COLO668 (cell line): ENCODE data around the gene PPIL6.

ENCODE experiments used
- DNase-seq: peaks from one replicate; lab custom pipeline; 2025; ENCODE audit not compliant: unreplicated experiment; lab: John Stamatoyannopoulos, UW

Gene PPIL6

DNA sequence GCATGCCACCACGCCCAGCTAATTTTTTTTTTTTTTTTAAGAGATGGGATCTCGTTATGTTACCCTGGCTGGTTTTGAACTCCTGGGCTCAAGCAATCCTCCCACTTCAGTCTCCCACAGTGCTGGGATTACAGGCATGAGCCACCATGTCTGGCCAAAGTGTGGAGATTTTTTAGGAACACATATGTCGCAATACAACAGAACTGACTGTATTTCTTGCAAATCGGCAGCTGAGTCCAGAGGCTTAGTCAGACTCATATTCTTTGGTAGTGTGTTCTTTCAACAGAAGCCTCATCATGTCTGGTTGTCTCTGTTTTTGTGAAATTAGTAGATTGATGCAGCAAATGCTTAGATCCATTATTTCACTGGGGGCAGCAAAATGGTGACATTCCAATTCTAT, 34.2 kb downstream of the PPIL6 start:
- no peak for DNase-seq

DNA sequence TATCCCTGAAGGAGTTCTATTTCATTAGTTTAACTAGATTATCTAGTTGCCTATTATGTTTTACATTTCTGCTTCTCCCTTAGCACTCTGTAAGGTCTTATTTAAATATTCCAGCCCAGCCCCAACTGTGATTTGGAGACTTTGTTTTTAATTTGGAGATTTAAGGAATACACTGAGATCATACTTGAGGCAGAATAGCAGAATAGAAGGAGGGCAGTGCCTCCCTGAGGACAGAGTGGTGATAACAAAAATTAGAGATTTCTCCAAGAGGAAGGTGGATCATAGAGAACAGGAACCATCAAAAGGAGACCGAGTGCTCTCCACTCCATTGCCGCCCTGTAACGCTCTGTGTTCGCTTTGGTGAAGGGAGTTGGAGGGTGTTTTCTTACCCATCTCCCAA, 43.4 kb downstream of the PPIL6 start:
- DNase-seq = no peak

DNA sequence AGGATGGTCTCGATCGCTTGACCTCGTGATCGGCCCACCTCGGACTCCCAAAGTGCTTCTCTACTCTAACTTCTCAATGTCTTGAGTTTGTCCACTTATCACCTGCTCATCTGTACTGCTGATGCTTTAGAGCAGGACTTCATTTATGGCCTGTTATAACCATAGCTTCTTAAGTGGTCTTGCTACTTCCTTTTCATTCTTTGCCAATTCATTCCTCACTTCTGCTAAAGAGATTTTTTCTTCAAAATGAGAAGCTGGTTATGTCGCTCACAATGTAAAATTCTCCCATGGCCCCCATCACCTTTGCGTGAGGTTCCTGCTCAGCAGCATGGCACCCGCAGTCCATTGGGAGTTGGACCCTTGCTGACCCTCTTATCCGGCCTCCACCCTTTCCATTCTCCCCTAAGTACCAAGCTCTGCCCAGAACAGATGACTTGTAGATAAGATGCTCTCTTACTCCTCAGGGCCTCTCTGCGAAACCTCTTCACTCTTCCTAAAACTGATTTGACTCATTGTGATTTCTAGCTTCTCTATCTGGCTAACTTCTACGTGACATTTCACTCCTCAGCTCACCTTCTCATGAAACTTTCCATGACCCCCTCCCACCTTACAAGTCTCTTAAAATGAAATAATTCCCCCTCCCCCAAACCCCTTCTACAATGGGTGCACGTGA, 44.2 kb downstream of the PPIL6 start:
- DNase-seq = no peak

DNA sequence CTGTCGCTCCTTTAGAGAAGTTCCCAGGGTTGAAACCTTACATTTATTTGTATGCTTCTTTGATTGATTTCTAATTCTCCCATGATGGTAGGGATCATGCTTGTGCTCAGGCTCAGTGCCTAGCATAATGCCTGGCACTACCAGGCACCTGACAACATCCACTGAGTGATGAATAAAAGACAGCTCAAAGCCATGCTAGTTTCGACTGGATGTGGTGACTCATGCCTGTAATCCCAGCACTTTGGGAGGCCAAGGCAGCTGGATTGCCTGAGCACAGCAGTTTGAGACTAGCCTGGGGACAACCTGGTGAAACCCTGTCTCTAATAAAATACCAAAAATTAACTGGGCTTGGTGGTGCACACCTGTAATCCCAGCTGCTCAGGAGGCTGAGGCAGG, 46.5 kb downstream of the PPIL6 start:
- DNase-seq = no peak

DNA sequence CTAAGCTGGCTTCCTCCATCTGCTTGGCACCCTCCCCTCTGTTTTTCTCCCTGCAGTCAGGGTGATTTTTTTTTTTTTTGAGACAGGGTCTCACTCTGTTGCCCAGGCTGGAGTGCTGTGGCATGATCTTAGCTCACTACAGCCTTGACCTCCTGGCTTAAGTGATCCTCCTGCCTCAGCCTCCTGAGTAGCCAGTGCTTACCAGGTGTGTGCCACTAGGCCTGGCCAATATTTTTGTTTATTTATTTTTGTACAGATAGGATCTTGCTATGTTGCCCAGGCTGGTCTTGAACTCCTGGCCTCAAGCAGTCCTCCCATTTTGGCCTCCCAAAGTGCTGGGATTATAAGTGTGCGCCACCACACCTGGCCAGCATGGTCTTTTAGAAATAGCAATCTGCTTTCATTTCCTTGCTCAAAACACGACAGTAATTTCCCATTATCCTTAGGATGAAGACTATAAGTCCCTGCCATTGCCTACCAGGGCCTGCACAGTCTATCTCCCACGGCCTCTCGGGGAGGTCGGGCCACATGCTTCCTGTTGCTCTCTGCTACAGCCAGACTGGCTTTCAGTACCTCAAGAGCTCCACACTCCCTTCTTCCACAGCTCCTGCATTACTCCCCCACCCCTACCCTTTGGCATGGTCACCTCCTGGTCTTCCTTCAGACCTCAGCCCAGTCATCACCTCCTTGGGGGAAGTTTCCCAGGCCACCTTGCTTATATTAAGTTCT, 47.1 kb downstream of the PPIL6 start:
- DNase-seq = no peak

DNA sequence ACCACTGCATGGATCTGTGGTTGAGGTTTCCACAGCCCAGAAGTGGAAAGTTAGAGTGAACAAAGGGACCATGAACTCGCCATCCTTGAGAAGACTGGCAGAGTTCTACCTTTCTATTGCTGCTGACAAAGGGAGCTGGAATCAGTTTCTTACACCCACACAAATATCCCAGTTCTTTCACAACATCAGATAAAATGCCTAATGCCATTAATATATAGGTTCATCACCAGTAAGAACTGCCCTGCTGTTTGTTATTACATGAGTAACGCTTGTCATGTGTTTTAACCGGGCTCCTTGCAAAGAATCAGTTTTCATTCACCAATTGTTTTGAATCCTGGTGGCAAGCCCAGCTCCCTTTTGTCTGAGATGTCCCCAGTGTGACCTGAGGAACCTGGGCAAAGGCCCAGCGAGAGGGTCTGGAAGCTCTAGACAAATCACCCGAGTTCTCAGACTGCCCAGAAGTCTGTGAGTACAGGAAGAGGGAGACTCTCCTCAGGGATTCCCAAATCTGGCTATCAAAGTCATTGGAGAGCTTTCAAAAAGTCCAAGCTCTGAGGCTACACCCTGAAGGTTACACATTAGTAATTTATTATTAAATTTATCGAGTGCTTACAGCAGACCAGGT, 50.7 kb downstream of the PPIL6 start:
- no peak for DNase-seq

DNA sequence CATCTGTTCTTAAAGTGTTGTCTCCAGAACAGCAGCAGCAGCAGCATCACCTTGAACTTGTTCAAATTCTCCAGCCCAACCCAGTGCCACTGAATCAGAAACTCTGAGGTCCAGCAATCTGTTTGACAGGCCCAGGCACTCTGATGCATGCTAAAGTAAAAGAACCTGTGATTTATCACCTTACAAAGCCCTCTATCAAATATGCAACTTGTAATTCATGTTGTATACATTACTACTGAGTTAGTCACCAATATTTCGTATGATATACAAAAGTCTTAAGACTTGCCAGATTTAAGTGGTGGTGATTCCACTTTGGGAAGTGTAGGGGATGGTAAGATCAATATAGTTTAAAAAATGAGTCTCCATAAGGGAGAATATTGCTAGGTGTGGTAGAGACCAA, 52.2 kb downstream of the PPIL6 start:
- DNase-seq = no peak

DNA sequence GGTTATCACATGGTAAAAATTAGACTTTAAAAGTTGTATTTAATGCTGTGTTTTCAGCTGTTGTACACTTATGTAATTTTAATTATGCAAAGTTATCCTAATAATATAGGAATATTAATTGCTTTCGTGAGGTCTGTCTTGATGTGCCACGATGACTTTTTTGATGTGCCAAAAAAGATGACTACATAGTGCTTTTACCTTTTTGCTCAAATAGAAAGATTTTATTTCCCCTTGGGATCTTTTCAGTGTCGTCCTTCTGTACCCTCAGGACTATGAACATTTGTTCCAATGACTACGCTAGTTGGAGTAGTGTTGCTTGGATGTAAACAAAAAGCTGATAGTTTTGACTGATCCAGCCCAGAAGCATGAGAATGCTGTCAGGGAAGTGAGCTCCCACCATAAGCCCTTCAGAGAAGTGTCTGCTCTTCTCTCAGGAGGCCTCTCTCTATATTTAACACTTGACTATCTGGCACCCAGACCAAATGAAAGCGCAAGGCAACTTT, 56.9 kb downstream of the PPIL6 start:
- DNase-seq = no peak

DNA sequence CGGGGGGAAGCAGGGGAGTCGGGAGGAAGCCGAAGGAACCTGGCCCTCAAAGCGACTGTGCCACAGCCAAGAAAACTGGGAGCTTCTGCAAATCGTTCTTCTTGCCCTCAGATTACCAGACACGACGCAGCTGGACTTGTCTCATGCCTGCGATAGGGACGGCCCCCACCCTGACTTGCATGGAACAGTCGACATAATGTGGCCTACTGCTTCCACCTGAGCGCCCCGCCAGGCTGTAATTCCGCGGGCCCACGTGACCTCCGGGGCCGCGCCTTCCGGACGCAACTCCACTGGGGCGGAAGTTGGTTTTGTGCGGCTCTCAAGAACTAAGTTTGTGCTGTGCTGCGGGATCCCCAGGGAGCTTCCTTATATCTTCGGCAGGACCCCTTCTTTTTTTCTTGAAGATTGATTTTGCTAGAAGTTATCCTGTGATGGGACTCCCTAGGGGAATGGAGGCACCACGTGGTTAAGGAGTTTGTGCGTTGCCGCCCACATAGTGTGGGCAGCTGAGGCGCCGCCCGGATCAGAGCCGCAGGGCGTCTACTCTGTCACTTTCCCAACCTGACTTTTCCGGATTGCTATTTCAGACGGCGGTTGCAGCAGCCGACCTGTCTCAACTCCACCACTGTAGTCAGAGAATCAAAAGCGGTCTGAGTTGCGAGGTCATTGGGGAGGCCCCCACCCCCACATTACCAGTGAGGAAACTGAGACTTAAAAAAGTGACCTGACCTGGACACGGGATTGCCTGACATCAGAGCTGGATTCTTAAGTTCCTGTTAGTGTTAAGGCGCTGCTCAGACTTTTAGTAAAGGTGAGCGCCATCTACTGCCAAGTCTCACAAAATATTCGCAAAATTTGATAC, 57.6 kb downstream of the PPIL6 start:
- DNase-seq = peak; percentile 89

DNA sequence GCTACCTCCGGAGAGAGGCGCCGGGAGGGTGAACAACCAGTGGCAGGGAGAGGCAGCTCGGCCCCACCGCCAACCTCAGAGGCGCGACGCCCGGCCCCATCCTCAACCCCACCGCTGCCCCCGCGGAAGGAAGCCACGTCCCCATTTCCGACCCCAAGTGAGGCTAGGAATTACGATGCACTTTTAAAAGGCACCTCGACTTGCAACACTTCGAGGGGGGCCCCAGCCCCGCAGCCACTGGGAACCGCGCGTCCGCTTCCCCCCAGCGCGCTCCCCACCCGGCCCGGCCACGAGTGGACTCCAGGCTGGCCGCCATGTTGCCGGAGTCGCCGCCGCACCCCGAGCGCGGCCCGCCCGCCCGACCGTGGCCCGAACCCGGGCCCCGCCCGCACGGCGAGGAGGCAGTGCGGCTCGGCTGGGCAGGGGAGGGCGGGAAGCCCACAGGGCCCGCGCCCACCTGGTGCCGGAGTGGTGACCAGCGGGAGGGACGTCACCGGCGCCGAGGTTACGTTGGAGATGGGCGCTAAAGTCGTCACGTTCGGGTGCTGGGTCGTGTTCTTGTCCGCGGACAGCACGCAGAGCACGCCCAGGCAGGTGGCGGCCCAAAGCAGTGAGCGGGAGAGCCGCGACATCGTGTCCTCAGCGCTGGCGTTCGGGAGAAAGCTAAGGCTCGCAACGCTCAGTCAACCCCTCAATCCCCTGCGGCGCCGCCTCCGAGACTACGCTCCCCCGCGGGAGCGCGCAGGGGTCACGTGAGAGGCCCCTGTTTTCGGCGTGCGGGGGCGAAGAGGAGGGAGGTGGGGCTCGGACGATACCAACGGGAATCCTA, 58.5 kb downstream of the PPIL6 start, which contains the start of gene CD164:
Gene CD164 (minus strand): TSS at position 721 of the 829 bp plus-strand sequence. CDS start 89 bp downstream, at position 632.
- DNase-seq = peak; percentile 94

DNA sequence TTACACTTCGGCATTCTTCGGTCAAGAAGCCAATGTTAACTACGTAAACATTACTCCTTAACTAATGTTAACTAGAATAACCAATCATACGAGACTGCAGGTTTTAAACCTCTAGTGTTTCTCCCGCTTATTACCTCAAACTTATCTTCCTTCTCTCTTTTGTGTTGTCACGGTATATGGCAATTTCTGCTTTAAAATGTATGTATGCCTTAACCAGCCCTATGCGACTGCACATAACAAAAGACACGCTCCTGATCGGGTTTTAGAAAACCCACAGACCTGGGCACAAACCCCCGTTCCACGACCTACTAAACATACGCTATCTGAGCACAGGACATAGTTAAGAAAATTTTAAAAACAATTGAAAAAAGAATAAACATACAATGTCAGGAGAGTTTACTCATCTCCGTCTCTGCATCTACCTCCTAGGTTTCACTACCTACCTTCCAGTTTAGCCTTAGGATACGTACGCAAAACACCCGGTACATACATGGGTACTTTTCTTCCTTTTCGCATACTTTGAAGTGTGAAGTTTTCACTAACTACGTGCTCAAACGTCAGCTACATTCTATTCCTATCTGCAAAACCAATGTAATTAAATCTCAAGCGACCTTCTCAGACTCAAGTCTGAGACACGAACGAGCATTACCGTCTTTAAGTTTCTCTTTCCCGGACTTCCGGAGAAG, 59.2 kb downstream of the PPIL6 start:
- DNase-seq = no peak

DNA sequence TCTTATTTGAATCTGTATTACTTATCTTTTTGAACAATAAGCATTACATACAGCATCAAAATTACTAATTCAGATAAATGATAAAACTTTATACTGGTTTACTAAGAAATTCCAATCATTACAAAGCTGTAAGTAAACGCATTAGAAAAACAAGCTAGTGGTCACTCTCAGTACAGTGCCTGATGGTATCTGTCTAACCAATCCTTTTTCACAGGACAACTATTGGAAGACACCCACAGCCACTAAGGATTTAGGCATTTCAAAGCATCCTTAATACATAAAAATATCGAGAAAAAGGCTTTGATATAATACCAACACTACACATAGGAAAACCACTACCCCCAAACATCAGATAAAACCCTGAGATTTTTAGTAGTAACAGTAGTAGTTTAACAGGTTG, 60.7 kb downstream of the PPIL6 start:
- DNase-seq = no peak

DNA sequence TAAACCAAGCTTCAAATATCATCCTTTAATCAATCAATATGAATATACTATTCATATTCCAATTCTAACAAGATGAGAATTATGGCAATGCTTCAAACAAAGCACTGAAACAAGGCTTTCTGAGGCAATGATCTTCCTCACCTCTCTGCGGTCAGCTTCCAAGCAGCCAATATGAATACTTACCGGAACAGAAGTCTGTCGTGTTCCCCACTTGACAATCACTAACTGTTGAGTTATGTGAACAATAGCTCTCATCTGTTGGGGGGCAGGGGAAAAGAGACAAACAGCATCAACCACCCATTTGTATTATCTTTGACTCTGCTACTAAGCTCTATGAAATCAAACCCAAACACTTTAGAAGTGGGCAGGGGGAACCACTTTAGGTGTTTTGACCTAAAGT, 62.7 kb downstream of the PPIL6 start:
- DNase-seq = no peak

DNA sequence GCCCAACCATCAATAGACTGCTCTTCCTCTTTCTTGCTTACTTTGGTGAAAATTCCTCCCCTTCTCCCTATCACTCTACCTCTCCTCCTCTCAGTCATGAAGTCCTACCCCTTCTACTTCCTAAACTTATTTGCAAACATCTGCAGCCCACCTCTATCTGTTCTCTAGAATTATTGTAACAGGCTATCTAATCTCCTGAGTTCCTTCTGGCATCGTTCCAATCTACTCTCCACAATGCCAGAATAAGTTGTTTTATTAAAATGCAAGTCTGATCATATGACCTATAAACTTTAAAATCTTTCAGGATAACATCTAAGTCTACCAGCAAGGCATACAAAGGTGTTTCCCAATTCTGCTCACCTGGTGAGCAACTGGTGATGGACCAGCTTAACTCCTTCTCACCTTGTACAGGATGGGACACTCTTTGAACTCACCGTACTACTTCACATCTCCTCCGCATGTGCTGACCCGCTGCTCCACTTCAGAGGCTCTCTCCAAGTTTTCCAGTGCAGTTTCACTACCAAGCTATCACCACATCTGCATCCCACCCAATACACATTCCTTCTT, 66.0 kb downstream of the PPIL6 start:
- DNase-seq = no peak

DNA sequence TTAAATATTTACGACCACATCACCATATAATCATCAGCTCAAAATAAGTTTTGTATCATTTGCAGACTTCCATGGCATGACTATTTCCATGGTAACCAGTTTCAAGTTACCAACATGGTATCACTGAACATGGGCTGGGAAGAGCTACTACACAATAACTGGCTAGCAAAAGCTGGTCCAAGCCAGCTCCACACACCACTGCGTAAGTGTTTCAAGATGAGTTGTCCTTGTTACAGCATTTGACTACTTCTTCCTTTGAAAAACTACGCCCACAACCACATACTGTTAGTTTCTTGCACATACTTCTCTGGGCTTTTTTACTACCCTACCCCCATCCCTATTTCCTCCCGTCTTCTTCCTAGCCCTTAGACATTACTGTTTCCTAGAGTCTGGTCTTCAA, 66.7 kb downstream of the PPIL6 start:
- no peak for DNase-seq

DNA sequence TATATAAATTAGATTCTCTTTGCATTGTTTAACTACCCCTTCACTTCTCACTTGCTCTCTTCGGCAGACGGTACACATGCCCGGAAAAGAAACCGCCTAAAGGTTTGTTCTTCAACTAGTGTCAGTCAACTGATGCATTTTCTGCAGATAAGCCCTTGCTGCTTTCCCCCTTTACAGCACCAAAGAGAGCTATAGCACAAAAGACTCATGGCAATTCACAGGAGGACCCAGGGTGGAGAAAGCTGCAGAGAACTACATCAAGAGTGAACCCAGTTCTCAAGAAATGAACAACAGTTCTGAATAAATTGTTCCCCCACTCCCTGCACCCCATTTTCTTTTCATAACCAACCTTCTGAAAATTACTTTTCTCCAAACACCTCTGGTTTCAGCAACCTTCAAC, 67.1 kb downstream of the PPIL6 start:
- DNase-seq = no peak

DNA sequence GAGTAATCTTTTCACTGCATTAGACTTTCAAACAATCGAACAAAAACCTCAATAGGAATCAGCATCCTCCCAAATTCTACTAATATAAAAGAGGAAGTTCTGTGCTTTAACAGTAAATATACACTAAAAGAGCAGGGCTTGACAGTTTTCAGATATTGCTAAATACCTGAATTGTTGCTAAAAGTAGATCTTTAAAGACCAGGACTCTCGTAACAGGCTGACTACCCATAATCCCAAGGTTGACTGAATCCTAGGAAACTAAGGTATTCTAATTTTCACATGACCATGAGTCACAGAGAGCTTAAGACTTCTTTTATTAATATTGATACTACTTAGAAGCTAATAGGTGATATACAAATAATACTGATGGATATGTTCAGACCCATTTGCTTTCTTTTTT, 68.3 kb downstream of the PPIL6 start:
- DNase-seq = no peak

DNA sequence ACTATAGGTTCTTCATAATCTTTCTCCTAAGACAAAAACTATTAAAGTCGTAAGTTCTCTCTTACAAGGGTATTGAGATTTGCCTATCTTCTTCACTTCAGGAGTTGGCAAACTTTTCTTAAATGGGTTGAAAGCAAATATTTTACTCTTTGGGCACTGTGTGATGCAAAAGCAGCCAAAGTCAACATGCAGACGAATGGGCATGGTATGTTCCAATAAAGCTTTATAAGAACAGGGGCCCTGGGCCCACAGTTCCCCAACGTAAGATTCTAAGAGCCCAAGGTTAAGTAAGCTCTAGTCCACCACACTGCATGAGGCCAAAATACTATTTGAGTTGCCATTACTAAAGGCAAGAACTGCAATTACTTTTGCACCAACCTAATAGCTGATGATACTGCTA, 69.6 kb downstream of the PPIL6 start:
- DNase-seq = no peak

DNA sequence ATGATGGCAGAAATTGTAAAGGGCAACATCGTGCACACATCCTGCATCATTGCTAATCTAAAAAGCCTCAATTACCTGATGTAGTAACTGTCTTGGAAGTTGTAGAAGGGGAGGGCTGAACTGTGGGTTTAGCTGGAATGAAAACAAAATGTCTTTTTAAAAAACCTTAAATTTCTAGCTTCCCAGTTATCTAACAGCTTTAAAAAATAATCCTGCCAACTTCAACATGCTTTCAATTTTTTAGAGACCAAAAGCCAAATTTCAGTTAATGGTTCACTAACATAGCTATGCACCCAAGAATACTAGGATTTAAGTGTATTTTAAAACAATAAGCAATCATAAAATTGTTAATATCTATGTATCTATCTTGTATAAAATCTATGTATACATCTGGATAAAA, 70.1 kb downstream of the PPIL6 start:
- no peak for DNase-seq
